SU-DHL-6 (cell line): ENCODE measurements around the gene CCR7.

ENCODE experiments used
- H2AFZ ChIP-seq: fragments of 200-600 bp; sonication (generic); 2 replicates; pipeline ENCODE4 v1.6.1; 2014; ENCODE audit warnings: low read depth, mild to moderate bottlenecking, moderate library complexity, mixed read lengths, antibody characterized with exemption, low read length; ENCODE audit not compliant: severe bottlenecking
- H3F3A ChIP-seq: fragments of 200-600 bp; shearing (Covaris generic); 2 replicates; pipeline ENCODE4 v1.6.0; 2016; ENCODE audit warnings: antibody characterized with exemption, mild to moderate bottlenecking; ENCODE audit not compliant: insufficient read depth
- H3K27ac ChIP-seq: fragments of 200-600 bp; sonication (generic); 2 replicates; pipeline ENCODE4 v1.5.1; 2016; ENCODE audit warnings: low read depth, mild to moderate bottlenecking, low read length, moderate library complexity, mixed read lengths
- H3K27me3 ChIP-seq: fragments of 200-600 bp; sonication (generic), shearing (Covaris generic); 2 replicates; pipeline ENCODE4 v1.6.0; 2014; ENCODE audit warnings: mild to moderate bottlenecking, low read length
- H3K36me3 ChIP-seq: fragments of 200-600 bp; sonication (generic); 2 replicates; pipeline ENCODE4 v1.6.1; 2014; ENCODE audit warnings: mild to moderate bottlenecking, low read length, mixed read lengths
- H3K4me2 ChIP-seq: fragments of 300-600, 200-600 bp; shearing (Covaris generic), sonication (generic); 2 replicates; pipeline ENCODE4 v1.6.0; 2014; ENCODE audit warnings: low read length, low read depth, mild to moderate bottlenecking; ENCODE audit not compliant: poor library complexity, severe bottlenecking
- H3K4me3 ChIP-seq: fragments of 200-600 bp; sonication (generic); 2 replicates; pipeline ENCODE4 v1.5.1; 2014; ENCODE audit warnings: antibody characterized with exemption, low read length, mild to moderate bottlenecking, mixed read lengths; ENCODE audit not compliant: insufficient read depth, poor library complexity, severe bottlenecking
- H3K79me2 ChIP-seq: fragments of 200-600 bp; sonication (generic); 2 replicates; pipeline ENCODE4 v1.6.1; 2014; ENCODE audit warnings: mild to moderate bottlenecking, low read length, moderate library complexity; ENCODE audit not compliant: insufficient read depth
- H3K9ac ChIP-seq: fragments of 200-600 bp; sonication (generic); 2 replicates; pipeline ENCODE4 v1.7.0; 2014; ENCODE audit warnings: mild to moderate bottlenecking, low read length
- H3K9me2 ChIP-seq: fragments of 200-600 bp; sonication (generic); replicated peaks from 2 replicates; pipeline ENCODE4 v1.6.1; 2014; ENCODE audit warnings: low read length; ENCODE audit not compliant: insufficient read depth
- H3K9me3 ChIP-seq: fragments of 200-600 bp; sonication (generic); 2 replicates; pipeline ENCODE4 v1.6.1; 2014; ENCODE audit warnings: low read length, mixed read lengths; ENCODE audit not compliant: insufficient read depth
- H4K20me1 ChIP-seq: fragments of 200-600 bp; sonication (generic); 2 replicates; pipeline ENCODE4 v1.6.1; 2014; ENCODE audit warnings: low read depth, mild to moderate bottlenecking, antibody characterized with exemption, low read length, moderate library complexity, mixed read lengths
- EZH2phosphoT487 ChIP-seq: fragments of 200-600 bp; sonication (generic), shearing (Covaris generic); conservative IDR thresholded peaks from 2 replicates; pipeline ENCODE4 v1.6.1; 2018; ENCODE audit warnings: mild to moderate bottlenecking, antibody characterized with exemption, low read length, moderate library complexity, mixed read lengths
- TF ChIP-seq, protein P1 (sequence below): fragments of 200-600 bp; sonication (generic); IDR thresholded peaks from one replicate; pipeline ENCODE4 v1.5.1; 2017; ENCODE audit warnings: antibody characterized with exemption, mild to moderate bottlenecking, low read length, moderate library complexity; ENCODE audit not compliant: insufficient read depth, poor library complexity, severe bottlenecking

CCR7 gene

GRCh38 chr17:40553694-40554534 is 11.4 kb downstream of the CCR7 start:
- Histone ChIP-seq H3K9me2 (no peaks in the 10 kb centered on the region), H3K27ac (no peak overlapping the region), H3K9ac (no peak overlapping the region), H3F3A (no peaks in the 10 kb centered on the region), H3K9me3 (no peaks in the 10 kb centered on the region), H2AFZ (no peak overlapping the region), H3K4me2 (no peak overlapping the region), H3K36me3 (no peaks in the 10 kb centered on the region), H3K4me3 (no peak overlapping the region), H3K79me2 (no peaks in the 10 kb centered on the region), H3K27me3 (no peaks in the 10 kb centered on the region), H4K20me1 (no peaks in the 10 kb centered on the region)
- no peak for TF ChIP-seq EZH2phosphoT487
- TF ChIP-seq, protein P1, sequence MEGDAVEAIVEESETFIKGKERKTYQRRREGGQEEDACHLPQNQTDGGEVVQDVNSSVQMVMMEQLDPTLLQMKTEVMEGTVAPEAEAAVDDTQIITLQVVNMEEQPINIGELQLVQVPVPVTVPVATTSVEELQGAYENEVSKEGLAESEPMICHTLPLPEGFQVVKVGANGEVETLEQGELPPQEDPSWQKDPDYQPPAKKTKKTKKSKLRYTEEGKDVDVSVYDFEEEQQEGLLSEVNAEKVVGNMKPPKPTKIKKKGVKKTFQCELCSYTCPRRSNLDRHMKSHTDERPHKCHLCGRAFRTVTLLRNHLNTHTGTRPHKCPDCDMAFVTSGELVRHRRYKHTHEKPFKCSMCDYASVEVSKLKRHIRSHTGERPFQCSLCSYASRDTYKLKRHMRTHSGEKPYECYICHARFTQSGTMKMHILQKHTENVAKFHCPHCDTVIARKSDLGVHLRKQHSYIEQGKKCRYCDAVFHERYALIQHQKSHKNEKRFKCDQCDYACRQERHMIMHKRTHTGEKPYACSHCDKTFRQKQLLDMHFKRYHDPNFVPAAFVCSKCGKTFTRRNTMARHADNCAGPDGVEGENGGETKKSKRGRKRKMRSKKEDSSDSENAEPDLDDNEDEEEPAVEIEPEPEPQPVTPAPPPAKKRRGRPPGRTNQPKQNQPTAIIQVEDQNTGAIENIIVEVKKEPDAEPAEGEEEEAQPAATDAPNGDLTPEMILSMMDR = no peak

DNA sequence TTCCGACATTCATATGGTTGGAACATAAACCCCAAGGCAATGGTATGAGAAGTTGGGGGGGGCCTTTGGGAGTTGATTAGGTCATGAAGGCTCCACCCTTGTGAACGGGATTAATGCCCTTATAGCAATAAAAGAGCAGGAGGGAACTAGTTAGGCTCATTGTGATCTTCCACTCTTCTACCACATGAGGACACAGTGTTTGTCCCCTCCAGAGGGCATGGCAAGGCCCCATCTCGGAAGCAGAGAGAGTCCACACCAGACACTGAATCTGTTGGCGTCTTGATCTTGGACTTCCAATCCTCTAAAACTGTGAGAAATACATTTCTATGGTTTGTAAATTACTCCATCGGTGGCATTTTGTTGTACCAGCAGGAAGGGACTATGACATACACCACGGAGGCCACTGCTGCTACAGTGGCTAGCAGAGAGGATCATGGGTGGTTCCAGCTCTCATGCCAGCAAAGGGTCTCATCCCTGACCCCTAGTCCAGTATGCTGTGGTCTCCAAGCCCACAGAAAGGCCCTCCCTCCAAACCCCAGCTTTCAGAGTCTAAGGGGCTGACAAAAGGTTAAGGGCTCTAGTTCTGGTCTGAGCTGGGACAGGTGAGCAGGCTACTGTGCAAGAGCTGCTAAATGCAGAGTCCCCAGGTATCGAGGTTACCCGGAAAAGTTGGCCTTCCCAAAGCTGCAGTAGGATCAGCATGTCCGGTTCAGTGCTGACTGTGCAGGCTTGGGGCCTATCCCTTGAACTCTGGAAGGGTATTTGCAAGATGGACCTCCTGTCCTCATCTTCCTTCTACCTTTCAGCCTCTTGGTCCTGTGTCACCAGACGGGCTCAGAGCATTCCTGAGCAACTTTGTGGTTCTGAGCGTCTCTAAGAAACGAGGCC is 12.2 kb downstream of the CCR7 start:
- TF ChIP-seq, protein P1 = no peak
- TF ChIP-seq EZH2phosphoT487 = no peak
- H3K4me3 ChIP-seq = no peak overlapping the region
- no peaks in the 10 kb centered on the region for H3K36me3 ChIP-seq
- no peak overlapping the region for H3K4me2 ChIP-seq
- H3K9me3 ChIP-seq = no peaks in the 10 kb centered on the region
- H3K9ac ChIP-seq = no peak overlapping the region
- no peaks in the 10 kb centered on the region for H3F3A ChIP-seq
- no peaks in the 10 kb centered on the region for H3K9me2 ChIP-seq
- no peaks in the 10 kb centered on the region for H3K79me2 ChIP-seq
- H3K27me3 ChIP-seq = no peaks in the 10 kb centered on the region
- no peak overlapping the region for H3K27ac ChIP-seq
- H2AFZ ChIP-seq = no peak overlapping the region
- no peaks in the 10 kb centered on the region for H4K20me1 ChIP-seq

- Histone ChIP-seq H2AFZ (no peak overlapping the region), H4K20me1 (no peaks in the 10 kb centered on the region), H3F3A (no peaks in the 10 kb centered on the region), H3K9me3 (no peaks in the 10 kb centered on the region), H3K79me2 (no peaks in the 10 kb centered on the region), H3K27me3 (no peaks in the 10 kb centered on the region), H3K4me2 (no peak overlapping the region), H3K4me3 (no peak overlapping the region), H3K9me2 (no peaks in the 10 kb centered on the region), H3K36me3 (no peaks in the 10 kb centered on the region), H3K9ac (no peak overlapping the region), H3K27ac (no peak overlapping the region)
- TF ChIP-seq, protein P1 = no peak
- TF ChIP-seq EZH2phosphoT487 = no peak
Measured at GRCh38 chr17:40551879-40552768, 13.1 kb downstream of the CCR7 start.
